Stomach (tissue), 9 donors: ENCODE measurements around the gene BBIP1. TPM values are rescaled to one million over a fixed set of nuclear protein-coding genes. Genes with fewer than 3 reads are reported as not detected.
A peak's percentile ranks its signal among the peaks of the same experiment; 100 is the strongest.

Experiments
- DNase-seq, 2 donors: peaks; one replicate each; pipeline versions ENCODE4 v3.0.0 to v3.0.0-alpha.2; 2013 to 2019
- H3K27ac ChIP-seq, 5 donors: fragments of 200-600 bp in 4 of 5; sonication (generic) in 4 of 5; one replicate each; pipeline ENCODE4 v1.5.1; 2013 to 2019; ENCODE audit warnings: mild to moderate bottlenecking in 1 of 5, moderate library complexity in 1 of 5
- H3K27me3 ChIP-seq, 3 donors: fragments of 200-600 bp; sonication (generic); one replicate each; pipeline ENCODE4 v1.5.1; 2017 to 2019; ENCODE audit warnings: mixed run types in 1 of 3
- H3K36me3 ChIP-seq, 4 donors: fragments of 200-600 bp; sonication (generic); 1 replicate in 3 of 4; 2 replicates in 1 of 4; pipeline ENCODE4 v1.5.1; 2016 to 2019
- H3K4me1 ChIP-seq, 4 donors: fragments of 200-600 bp; sonication (generic); one replicate each; pipeline ENCODE4 v1.5.1; 2016 to 2019
- H3K4me3 ChIP-seq, 4 donors: fragments of 200-600 bp; sonication (generic) in 3 of 4; one replicate each; pipeline ENCODE4 v1.5.1; 2016 to 2019; ENCODE audit warnings: mild to moderate bottlenecking in 1 of 4
- H3K9me3 ChIP-seq, 4 donors: fragments of 200-600 bp; sonication (generic); one replicate each; pipeline ENCODE4 v1.5.1; 2016 to 2019
- CTCF ChIP-seq, 7 experiments: fragments of 450-650 bp in 4 of 7; fragments of 200-600 bp in 3 of 7; sonication (generic) in 3 of 7; IDR thresholded peaks; one replicate each; pipeline ENCODE4 v1.5.1; 2016 to 2019; ENCODE audit warnings: antibody characterized with exemption in 7 of 7, control low read depth in 2 of 7, mild to moderate bottlenecking in 1 of 7
- EP300 ChIP-seq: sonication (generic); formaldehyde crosslinking; IDR thresholded peaks from one replicate; pipeline ENCODE4 v1.6.1; 2017; ENCODE audit warnings: antibody characterized with exemption
- POLR2A ChIP-seq, 4 donors: fragments of 450-650 bp; IDR thresholded peaks; one replicate each; pipeline ENCODE4 v1.6.1; 2016; ENCODE audit warnings: antibody characterized with exemption in 4 of 4, control low read depth in 2 of 4, mild to moderate bottlenecking in 1 of 4, moderate library complexity in 1 of 4
- POLR2AphosphoS5 ChIP-seq, 3 donors: sonication (generic); formaldehyde crosslinking; IDR thresholded peaks; one replicate each; pipeline ENCODE4 v1.6.1; 2016; ENCODE audit warnings: antibody characterized with exemption in 3 of 3
- WGBS, 5 donors: extraction: QIAGEN DNeasy Blood & Tissue Kit in 3 of 5; methylation state at CpG; one replicate each; pipeline versions ENCODE4 v1.1.5 to v1.1.7; 2013 to 2018; 5-methylcytosine and 5-hydroxymethylcytosine counted together
- intact Hi-C: fragments of 100-400 bp; cut with DNase I; formaldehyde crosslinking; loops from one replicate; pipeline ENCODE4 v1.15.1; 2023; ENCODE audit warnings: low total_unique reads
- polyA plus RNA-seq, 3 donors: library from polyadenylated mRNA; stranded (reverse); fragments of 200-250 nt; gene quantifications; one replicate each; pipeline ENCODE4 v1.2.3, GENCODE V29; 2013
- total RNA-seq, 5 donors: library from RNA; depleted of rRNA; stranded (reverse); fragments of >200 nt; gene quantifications; one replicate each; pipeline versions ENCODE4 v1.1.0 to v1.2.3, GENCODE V29; 2014 to 2016
- donor health status: healthy with polysubstance abuse.
- donor health status: Bipolar disorder and iron deficiency.
- donor health status: healthy.

BBIP1 gene
- total and polyA plus RNA-seq, 8 donors = 0.58 to 125 (median 24.4) TPM

- peaks cover 9 to 95% (median 64%) of the 10 kb centered on the region in 4 donors for H3K36me3 ChIP-seq
- WGBS, 5 donors = 79 to 90% (median 87%) methylated on average over 9 of the region's 9 CpGs
- intact Hi-C loops = no loop called here
- no peaks in the 10 kb centered on the region for H3K27me3 ChIP-seq
- DNase-seq = no peak
- peak overlapping the region in 1 of 4 donors; percentile 36 for H3K4me3 ChIP-seq
- no peaks in the 10 kb centered on the region for H3K9me3 ChIP-seq
- no peak for TF ChIP-seq EP300
- TF ChIP-seq POLR2A (IDR thresholded peaks at IDR 0.05) = no peak
- no peak for TF ChIP-seq POLR2AphosphoS5 (IDR thresholded peaks at IDR 0.05)
- no peak for TF ChIP-seq CTCF (IDR thresholded peaks at IDR 0.05)
- peaks cover 18 to 99% (median 64%) of the 10 kb centered on the region in 4 donors for H3K4me1 ChIP-seq
- H3K27ac ChIP-seq = peak overlapping the region in 3 of 5 donors; percentile 22 to 49 (median 34)
Measured at GRCh38 chr10:110881247-110881646, 37.7 kb downstream of the BBIP1 start.

GRCh38 chr10:110880012-110880411 is 39.0 kb downstream of the BBIP1 start:
- intact Hi-C loops = no loop called here
- peaks cover 9 to 88% (median 58%) of the 10 kb centered on the region in 4 donors for H3K36me3 ChIP-seq
- no peaks in the 10 kb centered on the region for H3K9me3 ChIP-seq
- peaks cover 12 to 98% (median 64%) of the 10 kb centered on the region in 4 donors for H3K4me1 ChIP-seq
- DNase-seq = no peak
- peak overlapping the region in 2 of 5 donors; percentile 22 to 38 for H3K27ac ChIP-seq
- H3K27me3 ChIP-seq = no peaks in the 10 kb centered on the region
- TF ChIP-seq POLR2AphosphoS5 (IDR thresholded peaks at IDR 0.05) (peak in 1 of 3 donors; percentile 5), CTCF (IDR thresholded peaks at IDR 0.05) (no peak)
- no peak overlapping the region for H3K4me3 ChIP-seq
- 63 to 73% (median 67%) methylated on average over 3 of the region's 3 CpGs for WGBS, 5 donors

- H3K27ac ChIP-seq = peak overlapping the region in 2 of 5 donors; percentile 31 to 49
- H3K4me3 ChIP-seq = peak overlapping the region in 1 of 4 donors; percentile 32
- no peaks in the 10 kb centered on the region for H3K9me3 ChIP-seq
- no peak for DNase-seq
- H3K36me3 ChIP-seq = peaks cover 6 to 56% (median 37%) of the 10 kb centered on the region in 4 donors
- H3K27me3 ChIP-seq = no peaks in the 10 kb centered on the region
- intact Hi-C loops = no loop called here
- peaks cover 12 to 82% (median 53%) of the 10 kb centered on the region in 4 donors for H3K4me1 ChIP-seq
- no peak for TF ChIP-seq POLR2A (IDR thresholded peaks at IDR 0.05)
- TF ChIP-seq POLR2AphosphoS5 (IDR thresholded peaks at IDR 0.05) = no peak
- TF ChIP-seq CTCF (IDR thresholded peaks at IDR 0.05) = no peak
- TF ChIP-seq EP300 = no peak
- 67 to 89% (median 76%) methylated on average over 1 of the region's 1 CpG for WGBS, 5 donors
Measured at GRCh38 chr10:110876788-110877187, 42.2 kb downstream of the BBIP1 start.

- intact Hi-C loops = no loop called here
- Histone ChIP-seq H3K36me3 (peaks cover 0 to 48% (median 29%) of the 10 kb centered on the region in 4 donors), H3K9me3 (no peaks in the 10 kb centered on the region), H3K27me3 (no peaks in the 10 kb centered on the region), H3K4me3 (peak overlapping the region in 2 of 4 donors; percentile 32 to 85), H3K27ac (peak overlapping the region in 3 of 5 donors; percentile 44 to 97 (median 45)), H3K4me1 (peaks cover 15 to 77% (median 49%) of the 10 kb centered on the region in 4 donors)
- WGBS, 5 donors = 45 to 67% (median 59%) methylated on average over 2 of the region's 2 CpGs
- no peak for TF ChIP-seq CTCF (IDR thresholded peaks at IDR 0.05)
- TF ChIP-seq POLR2A (IDR thresholded peaks at IDR 0.05) = no peak
- no peak for TF ChIP-seq POLR2AphosphoS5 (IDR thresholded peaks at IDR 0.05)
- TF ChIP-seq EP300 = no peak
- DNase-seq = no peak
Measured at GRCh38 chr10:110876000-110876399, 43.0 kb downstream of the BBIP1 start.
